Upper lobe of left lung (tissue), 6 donors: ENCODE results near the gene FBXO9. TPM values are rescaled to one million over a fixed set of nuclear protein-coding genes. Genes with fewer than 3 reads are reported as not detected.
A peak's percentile ranks its signal among the peaks of the same experiment; 100 is the strongest.

Experiments
- ATAC-seq, 2 donors: fragments of 200-7000 bp; cut with Tn5 transposase; one replicate each; pipeline ENCODE4 v1.9.1; 2022; ENCODE audit warnings: mild to moderate bottlenecking in 2 of 2, moderate library complexity in 2 of 2; ENCODE audit not compliant: low FRiP score in 2 of 2
- DNase-seq, 2 donors: peaks; one replicate each; pipeline ENCODE4 v3.0.0-alpha.2; 2019 to 2020
- H3K27ac ChIP-seq, 4 donors: fragments of 200-600 bp; sonication (generic); one replicate each; pipeline ENCODE4 v1.5.1; 2016 to 2019
- H3K27me3 ChIP-seq, 4 donors: fragments of 200-600 bp; sonication (generic); one replicate each; pipeline ENCODE4 v1.5.1; 2017 to 2019
- H3K36me3 ChIP-seq, 4 donors: fragments of 200-600 bp; sonication (generic); one replicate each; pipeline ENCODE4 v1.5.1; 2016 to 2019
- H3K4me1 ChIP-seq, 4 donors: fragments of 200-600 bp; sonication (generic); one replicate each; pipeline ENCODE4 v1.5.1; 2018 to 2019
- H3K4me3 ChIP-seq, 4 donors: fragments of 200-600 bp; sonication (generic); one replicate each; pipeline ENCODE4 v1.5.1; 2017 to 2019; ENCODE audit warnings: mild to moderate bottlenecking in 2 of 4, moderate library complexity in 1 of 4
- H3K9me3 ChIP-seq, 4 donors: fragments of 200-600 bp; sonication (generic); one replicate each; pipeline ENCODE4 v1.5.1; 2018 to 2019
- CTCF ChIP-seq, 6 experiments: fragments of 450-650 bp in 4 of 6; fragments of 200-600 bp in 2 of 6; sonication (generic) in 2 of 6; IDR thresholded peaks; one replicate each; pipeline ENCODE4 v1.5.1; 2016 to 2019; ENCODE audit warnings: antibody characterized with exemption in 6 of 6
- EP300 ChIP-seq, 4 donors: sonication (generic); formaldehyde crosslinking; IDR thresholded peaks; one replicate each; pipeline ENCODE4 v1.5.1; 2017; ENCODE audit warnings: antibody characterized with exemption in 4 of 4, control low read depth in 2 of 4
- POLR2A ChIP-seq, 4 donors: fragments of 450-650 bp; IDR thresholded peaks; one replicate each; pipeline ENCODE4 v1.5.1; 2016 to 2017; ENCODE audit warnings: antibody characterized with exemption in 4 of 4, mild to moderate bottlenecking in 2 of 4
- POLR2AphosphoS5 ChIP-seq, 2 donors: sonication (generic); formaldehyde crosslinking; IDR thresholded peaks; one replicate each; pipeline ENCODE4 v1.5.1; 2017; ENCODE audit warnings: antibody characterized with exemption in 2 of 2
- WGBS, 2 donors: methylation state at CpG; one replicate each; pipeline ENCODE4 v1.1.5; 2017 to 2018; 5-methylcytosine and 5-hydroxymethylcytosine counted together
- total RNA-seq, 6 donors: library from RNA; depleted of rRNA in 4 of 6; stranded (reverse); fragments of >200 nt in 4 of 6; gene quantifications; one replicate each; pipeline versions ENCODE4 v1.1.0 to v1.2.1, GENCODE V29; 2016 to 2021
- donor health status: DM: no; HTN: no; CAD: no; lungs with moderate emphysema.
- donor health status: DM: no; HTN: yes; CAD: no; lungs with severe emphysema.

FBXO9 gene
- total RNA-seq, 6 donors from 2014 or later, result 56.2 to 98.5 (median 83.0) TPM

- Histone ChIP-seq H3K36me3 (peaks cover 0 to 13% (median under 1%) of the 10 kb centered on the region in 4 donors), H3K4me3 (no peak overlapping the region), H3K27me3 (no peaks in the 10 kb centered on the region), H3K4me1 (no peaks in the 10 kb centered on the region), H3K27ac (no peak overlapping the region), H3K9me3 (no peaks in the 10 kb centered on the region)
- WGBS, 2 donors, result 96 to 99% methylated on average over 4 of the region's 4 CpGs
- ATAC-seq (no peak), DNase-seq (no peak)
- TF ChIP-seq EP300 (IDR thresholded peaks at IDR 0.05) (no peak), POLR2AphosphoS5 (IDR thresholded peaks at IDR 0.05) (no peak), CTCF (IDR thresholded peaks at IDR 0.05) (no peak), POLR2A (IDR thresholded peaks at IDR 0.05) (no peak)
Measured at GRCh38 chr6:53107091-53107490, 41.9 kb downstream of the FBXO9 start.

- ATAC-seq, result no peak
- WGBS, 2 donors, result 75 to 92% methylated on average over 2 of the region's 2 CpGs
- H3K4me1 ChIP-seq, result peaks cover 0 to 9% (median 2%) of the 10 kb centered on the region in 4 donors
- no peaks in the 10 kb centered on the region for H3K27me3 ChIP-seq
- no peak overlapping the region for H3K27ac ChIP-seq
- no peak overlapping the region for H3K4me3 ChIP-seq
- H3K36me3 ChIP-seq, result no peaks in the 10 kb centered on the region
- no peak for DNase-seq
- TF ChIP-seq POLR2A (IDR thresholded peaks at IDR 0.05) (no peak), EP300 (IDR thresholded peaks at IDR 0.05) (no peak), CTCF (IDR thresholded peaks at IDR 0.05) (no peak), POLR2AphosphoS5 (IDR thresholded peaks at IDR 0.05) (no peak)
- no peaks in the 10 kb centered on the region for H3K9me3 ChIP-seq
Measured at GRCh38 chr6:53109612-53110011, 44.4 kb downstream of the FBXO9 start.

- Histone ChIP-seq H3K27me3 (no peaks in the 10 kb centered on the region), H3K9me3 (no peaks in the 10 kb centered on the region), H3K4me1 (peaks cover 0 to 9% (median 2%) of the 10 kb centered on the region in 4 donors), H3K4me3 (no peak overlapping the region), H3K27ac (peak overlapping the region in 1 of 4 donors; percentile 9), H3K36me3 (no peaks in the 10 kb centered on the region)
- ATAC-seq, result no peak
- DNase-seq, result no peak
- TF ChIP-seq POLR2AphosphoS5 (IDR thresholded peaks at IDR 0.05) (no peak), POLR2A (IDR thresholded peaks at IDR 0.05) (no peak), EP300 (IDR thresholded peaks at IDR 0.05) (no peak), CTCF (IDR thresholded peaks at IDR 0.05) (no peak)
- WGBS, 2 donors, result 71 to 84% methylated on average over 6 of the region's 6 CpGs
Measured at GRCh38 chr6:53111865-53112264, 46.7 kb downstream of the FBXO9 start.

GRCh38 chr6:53112404-53112803, 47.2 kb downstream of the FBXO9 start:
- no peak for TF ChIP-seq EP300 (IDR thresholded peaks at IDR 0.05)
- TF ChIP-seq POLR2A (IDR thresholded peaks at IDR 0.05), result no peak
- TF ChIP-seq CTCF (IDR thresholded peaks at IDR 0.05), result no peak
- no peak for TF ChIP-seq POLR2AphosphoS5 (IDR thresholded peaks at IDR 0.05)
- H3K36me3 ChIP-seq, result no peaks in the 10 kb centered on the region
- no peaks in the 10 kb centered on the region for H3K27me3 ChIP-seq
- no peak overlapping the region for H3K4me3 ChIP-seq
- DNase-seq, result peak in 1 of 2 donors; percentile 65
- H3K9me3 ChIP-seq, result no peaks in the 10 kb centered on the region
- peak overlapping the region in 3 of 4 donors; percentile 9 to 58 (median 46) for H3K27ac ChIP-seq
- peak in 1 of 2 donors; percentile 82 for ATAC-seq
- peaks cover 0 to 9% (median 2%) of the 10 kb centered on the region in 4 donors for H3K4me1 ChIP-seq

- Histone ChIP-seq H3K27ac (peak overlapping the region in 2 of 4 donors; percentile 46 to 58), H3K4me3 (no peak overlapping the region), H3K27me3 (no peaks in the 10 kb centered on the region), H3K36me3 (no peaks in the 10 kb centered on the region), H3K4me1 (peaks cover 0 to 9% (median 2%) of the 10 kb centered on the region in 4 donors), H3K9me3 (no peaks in the 10 kb centered on the region)
- TF ChIP-seq POLR2AphosphoS5 (IDR thresholded peaks at IDR 0.05), result no peak
- no peak for TF ChIP-seq CTCF (IDR thresholded peaks at IDR 0.05)
- no peak for TF ChIP-seq POLR2A (IDR thresholded peaks at IDR 0.05)
- no peak for TF ChIP-seq EP300 (IDR thresholded peaks at IDR 0.05)
- peak in 1 of 2 donors; percentile 26 for DNase-seq
- ATAC-seq, result no peak
- 50% methylated on average over 1 of the region's 1 CpG; no CpG with 5 or more reads in 1 of the 2 donors for WGBS, 2 donors
Measured at GRCh38 chr6:53112871-53113270, 47.7 kb downstream of the FBXO9 start.
